ENCODE measurements around the gene SIL1.
A peak's percentile ranks its signal among the peaks of the same experiment; 100 is the strongest.

The SIL1 gene

GRCh38 chr5:139105621-139106071, 92.5 kb downstream of the SIL1 start:
- no peak for TF ChIP-seq POLR2A (IDR thresholded peaks at IDR 0.05; ENCODE audit: low read depth, low read length)
- no peak for FAIRE-seq
- no peak for DNase-seq (ENCODE audit: insufficient read length, low spot score)

DNA sequence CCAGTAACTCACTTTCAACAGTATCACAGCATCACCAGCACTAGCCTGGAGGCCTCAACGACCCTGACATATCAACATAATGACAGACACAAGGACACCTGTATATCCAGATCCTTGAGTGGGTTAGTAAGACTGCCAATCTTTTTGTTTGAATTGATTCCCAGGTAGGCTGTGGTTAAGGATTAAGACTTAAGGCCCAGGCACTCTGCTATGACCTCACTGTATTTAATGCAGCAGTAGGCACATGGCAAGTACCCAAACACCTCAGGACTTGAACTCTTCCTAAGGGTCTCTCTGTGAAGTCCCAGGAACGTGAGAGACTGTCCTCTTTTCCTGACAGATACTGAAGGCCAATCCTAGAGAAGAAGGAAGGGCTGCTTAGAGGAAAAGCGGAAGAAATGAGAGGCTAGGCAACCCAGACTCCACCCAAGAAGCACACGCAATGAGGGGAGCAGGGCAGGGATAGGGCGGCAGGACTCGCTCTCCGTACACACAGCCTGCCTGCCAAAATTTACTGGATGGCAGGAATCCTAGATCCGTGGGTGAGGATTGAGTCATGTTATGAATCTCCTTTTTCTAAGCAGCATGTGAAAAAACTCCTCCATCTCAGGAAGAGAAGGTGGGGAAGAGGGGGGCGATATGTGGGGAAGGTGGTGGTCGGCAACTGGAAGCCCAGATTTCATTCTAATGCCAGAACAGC, 93.4 kb downstream of the SIL1 start:
- no peak for TF ChIP-seq POLR2A (IDR thresholded peaks at IDR 0.05; ENCODE audit: low read depth, low read length)
- no peak for FAIRE-seq
- no peak for DNase-seq (ENCODE audit: insufficient read length, low spot score)

- TF ChIP-seq POLR2A (IDR thresholded peaks at IDR 0.05; ENCODE audit: low read depth, low read length), result no peak
- no peak for FAIRE-seq
- DNase-seq (ENCODE audit: insufficient read length, low spot score), result no peak
Observed at GRCh38 chr5:139103762-139104161, 94.4 kb downstream of the SIL1 start.

DNA sequence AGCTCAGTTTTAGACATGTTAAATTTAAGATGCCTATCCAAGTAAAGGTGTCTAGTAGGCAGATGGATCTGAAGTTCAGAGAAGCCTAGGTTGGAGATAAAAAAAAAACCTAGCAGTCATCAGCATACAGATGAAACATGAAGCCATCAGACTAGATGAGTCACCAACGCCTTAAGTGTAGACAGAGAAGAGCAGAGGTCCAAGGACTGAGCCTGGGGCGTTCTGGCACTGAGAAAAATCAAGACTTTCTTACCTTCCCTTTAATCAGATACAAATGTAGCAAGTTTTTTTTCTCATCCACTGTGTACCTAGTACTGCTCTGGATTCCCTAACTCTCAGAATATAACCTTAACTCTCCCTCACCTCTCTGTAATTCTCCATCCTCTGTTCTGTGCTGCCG, 97.3 kb downstream of the SIL1 start:
- TF ChIP-seq POLR2A (IDR thresholded peaks at IDR 0.05; ENCODE audit: low read depth, low read length), result no peak
- DNase-seq (ENCODE audit: insufficient read length, low spot score), result no peak
- FAIRE-seq, result peak; percentile 11

DNA sequence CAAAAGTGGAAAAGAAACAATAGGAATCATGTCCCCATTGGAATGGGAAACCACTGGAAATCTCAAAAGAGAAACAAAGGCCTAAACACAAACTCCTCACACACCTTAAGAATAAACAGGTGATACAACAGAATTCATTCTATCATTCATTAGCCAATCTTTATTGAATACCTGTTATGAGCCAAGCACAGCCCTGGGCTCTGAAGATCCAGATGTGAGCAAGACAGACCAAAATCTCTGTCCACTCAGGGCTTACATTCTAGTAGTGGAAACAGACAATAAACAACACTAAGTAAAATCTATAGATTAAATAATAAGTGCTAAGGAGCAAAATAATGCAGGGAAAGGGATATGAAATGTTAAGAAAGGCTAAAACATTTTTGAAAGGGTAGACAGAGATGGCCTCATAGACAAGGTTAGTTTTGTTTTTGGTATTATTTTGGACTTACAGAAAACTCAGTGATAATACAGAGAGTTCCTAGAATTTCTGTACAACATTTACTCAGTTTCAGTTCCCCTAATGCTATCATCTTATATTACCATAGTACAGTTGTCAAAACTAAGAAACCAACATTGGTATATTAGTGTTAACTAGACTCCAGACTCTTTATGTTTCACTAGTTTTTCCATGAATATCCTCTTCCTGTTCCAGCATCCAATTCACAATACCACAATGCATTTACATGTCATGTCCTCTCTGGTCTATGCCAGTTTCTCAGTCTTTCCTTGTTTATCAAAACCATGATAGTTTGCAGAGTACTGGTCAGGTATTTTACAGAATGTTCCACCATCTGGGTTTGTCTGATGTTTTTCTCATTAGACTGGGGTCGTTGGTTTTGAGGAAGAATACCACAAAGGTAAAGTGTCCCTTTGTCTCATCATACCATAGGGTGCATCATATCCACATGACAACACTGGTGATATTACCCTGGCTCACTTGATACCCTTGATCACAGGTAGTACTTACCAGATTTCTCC, 103.7 kb downstream of the SIL1 start:
- TF ChIP-seq POLR2A (IDR thresholded peaks at IDR 0.05; ENCODE audit: low read depth, low read length), result no peak
- FAIRE-seq, result no peak
- DNase-seq (ENCODE audit: insufficient read length, low spot score), result no peak

- no peak for DNase-seq (ENCODE audit: insufficient read length, low spot score)
- TF ChIP-seq POLR2A (IDR thresholded peaks at IDR 0.05; ENCODE audit: low read depth, low read length), result no peak
- no peak for FAIRE-seq
Observed at GRCh38 chr5:139092741-139093343, 105.3 kb downstream of the SIL1 start.

DNA sequence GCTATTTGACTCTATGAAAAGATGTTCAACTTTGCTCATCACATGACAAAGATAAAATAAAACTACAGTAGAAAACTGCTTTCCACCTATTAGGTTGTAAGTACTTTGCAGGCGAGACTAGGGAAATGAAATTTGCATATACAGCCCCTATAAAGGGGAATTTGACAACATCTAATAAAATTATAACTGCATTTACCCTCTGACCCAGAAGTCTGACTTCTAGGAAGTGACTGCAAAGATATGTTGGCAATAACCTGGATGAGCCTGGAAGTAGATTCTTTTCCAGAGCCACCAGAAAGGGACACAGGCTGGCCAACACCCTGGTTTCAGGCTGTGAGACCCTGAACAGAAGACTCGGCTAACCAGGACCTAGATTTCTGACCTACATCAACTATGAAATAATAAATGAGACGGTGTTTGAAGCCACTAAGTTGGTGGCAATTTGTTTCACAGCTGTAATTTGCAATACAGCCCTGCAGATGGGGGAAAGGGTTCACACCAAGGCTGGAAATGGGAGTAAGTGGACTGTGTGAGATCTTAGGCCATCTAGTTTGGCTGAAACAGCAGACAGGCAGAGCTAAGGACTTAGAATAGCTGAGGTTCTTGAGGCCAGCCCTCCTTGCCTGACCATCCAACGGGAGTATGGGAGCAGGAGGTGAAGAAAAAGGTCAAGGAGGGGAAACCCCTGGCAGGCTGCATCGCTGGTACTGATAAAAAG, 106.6 kb downstream of the SIL1 start:
- no peak for TF ChIP-seq POLR2A (IDR thresholded peaks at IDR 0.05; ENCODE audit: low read depth, low read length)
- no peak for DNase-seq (ENCODE audit: insufficient read length, low spot score)
- no peak for FAIRE-seq

- DNase-seq (ENCODE audit: insufficient read length, low spot score) (no peak), FAIRE-seq (no peak)
- TF ChIP-seq POLR2A (IDR thresholded peaks at IDR 0.05; ENCODE audit: low read depth, low read length), result no peak
Observed at GRCh38 chr5:139090581-139090980, 107.6 kb downstream of the SIL1 start.

- DNase-seq (ENCODE audit: insufficient read length, low spot score) (no peak), FAIRE-seq (no peak)
- TF ChIP-seq POLR2A (IDR thresholded peaks at IDR 0.05; ENCODE audit: low read depth, low read length), result no peak
Observed at GRCh38 chr5:139088024-139088423, 110.1 kb downstream of the SIL1 start.

DNA sequence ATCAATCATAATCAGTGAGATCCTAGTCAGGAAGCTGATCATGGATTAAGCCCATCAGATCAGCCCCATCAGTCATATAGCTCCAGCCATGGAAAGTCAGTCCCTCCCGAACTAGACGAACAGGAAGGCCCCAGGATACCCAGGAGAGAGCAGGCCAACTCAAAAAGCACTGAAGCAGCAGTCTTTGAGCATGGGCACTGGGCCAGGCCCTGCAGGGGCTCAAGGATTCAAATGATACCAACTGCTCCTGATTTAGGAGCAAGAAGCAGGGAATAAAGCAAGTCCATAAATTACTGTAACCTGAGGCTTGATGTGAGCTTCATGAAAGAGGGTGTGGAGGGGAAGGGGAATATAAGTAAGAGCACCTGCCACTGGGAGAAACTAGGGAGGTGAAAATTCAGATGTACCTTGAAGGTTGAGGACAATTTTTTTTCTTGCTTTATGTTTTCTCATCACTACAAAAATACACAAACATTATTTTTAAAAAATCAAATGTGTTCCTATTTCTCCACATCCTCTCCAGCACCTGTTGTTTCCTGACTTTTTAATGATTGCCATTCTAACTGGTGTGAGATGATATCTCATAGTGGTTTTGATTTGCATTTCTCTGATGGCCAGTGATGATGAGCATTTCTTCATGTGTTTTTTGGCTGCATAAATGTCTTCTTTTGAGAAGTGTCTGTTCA, 115.2 kb downstream of the SIL1 start:
- FAIRE-seq (no peak), DNase-seq (ENCODE audit: insufficient read length, low spot score) (no peak)
- no peak for TF ChIP-seq POLR2A (IDR thresholded peaks at IDR 0.05; ENCODE audit: low read depth, low read length)

DNA sequence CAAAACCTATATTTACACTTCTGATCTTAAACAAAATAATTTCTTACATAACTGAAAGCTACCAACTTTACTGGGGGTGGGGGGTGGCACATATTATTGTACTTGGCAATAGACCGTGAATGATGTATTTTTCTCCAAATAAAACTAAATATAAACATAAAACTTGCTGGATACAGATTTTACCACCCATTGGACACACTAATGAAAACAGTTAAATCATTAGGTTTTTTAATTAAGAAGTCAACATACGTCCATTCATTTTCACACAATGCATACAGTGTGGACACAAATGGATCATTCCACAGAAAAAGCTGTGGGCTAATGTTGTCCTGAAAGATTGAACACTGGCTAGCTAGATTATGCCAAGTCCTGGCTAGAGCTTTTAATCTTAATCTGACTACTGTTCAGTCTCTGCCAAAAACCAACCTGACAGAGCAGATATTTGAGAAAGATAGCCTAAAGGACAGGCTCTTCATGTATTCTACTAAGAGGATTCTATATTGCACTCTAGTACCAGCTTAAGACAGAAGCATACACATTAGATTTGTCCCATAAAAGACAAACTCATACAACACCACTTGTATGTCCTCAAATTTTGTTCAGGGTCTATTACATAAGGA, 118.1 kb downstream of the SIL1 start:
- FAIRE-seq (no peak), DNase-seq (ENCODE audit: insufficient read length, low spot score) (no peak)
- TF ChIP-seq POLR2A (IDR thresholded peaks at IDR 0.05; ENCODE audit: low read depth, low read length), result no peak

- no peak for DNase-seq (ENCODE audit: insufficient read length, low spot score)
- TF ChIP-seq POLR2A (IDR thresholded peaks at IDR 0.05; ENCODE audit: low read depth, low read length), result no peak
- FAIRE-seq, result no peak
Observed at GRCh38 chr5:139079225-139079990, 118.8 kb downstream of the SIL1 start.

All from H54 (cell line).